Keratinocyte (primary cell): ENCODE data around the gene SLC37A1. TPM values are rescaled to one million over a fixed set of nuclear protein-coding genes. Genes with fewer than 3 reads are reported as not detected.

Experiments
- DNase-seq: peaks from one replicate; pipeline ENCODE4 v3.0.0-alpha.2; 2011; ENCODE audit warnings: low read depth, missing footprints, low spot score
- FAIRE-seq: peaks from 2 replicates; lab custom pipeline; 2011; peaks lifted over from hg19 to GRCh38; lab: Jason Lieb, UNC
- H2AFZ ChIP-seq: 2 replicates; pipeline ENCODE4 v1.6.0; 2012; ENCODE audit warnings: low read length, control low read depth, inconsistent platforms; ENCODE audit not compliant: control insufficient read depth
- H3K27ac ChIP-seq: 2 replicates; pipeline ENCODE4 v1.5.1; 2011; ENCODE audit warnings: low read length; ENCODE audit not compliant: control insufficient read depth, insufficient read depth
- H3K27me3 ChIP-seq: 3 replicates; pipeline ENCODE4 v1.6.0; 2011; ENCODE audit warnings: low read length; ENCODE audit not compliant: control insufficient read depth, insufficient read depth; ENCODE audit errors: extremely low read depth
- H3K36me3 ChIP-seq, 2 experiments: 2 replicates in 1 of 2; 3 replicates in 1 of 2; pipeline ENCODE4 v1.5.1; 2011; ENCODE audit warnings: low read length in 2 of 2, mild to moderate bottlenecking in 1 of 2; ENCODE audit not compliant: control insufficient read depth in 2 of 2, insufficient read depth in 2 of 2; ENCODE audit errors: extremely low read depth in 1 of 2
- H3K4me1 ChIP-seq: 3 replicates; pipeline ENCODE4 v1.5.1; 2011; ENCODE audit warnings: low read length; ENCODE audit not compliant: control insufficient read depth, insufficient read depth; ENCODE audit errors: extremely low read depth
- H3K4me2 ChIP-seq: 3 replicates; pipeline ENCODE4 v1.6.0; 2011; ENCODE audit warnings: low read depth, low read length; ENCODE audit not compliant: control insufficient read depth, insufficient read depth; ENCODE audit errors: extremely low read depth
- H3K4me3 ChIP-seq, 3 experiments: fragments of 200-600 bp in 1 of 3; sonication (generic) in 1 of 3; 2 replicates in 2 of 3; 3 replicates in 1 of 3; pipeline ENCODE4 v1.5.1; 2011 to 2016; ENCODE audit warnings: low read length in 3 of 3, mild to moderate bottlenecking in 3 of 3, control low read depth in 2 of 3, inconsistent platforms in 1 of 3, low read depth in 1 of 3, mixed read lengths in 1 of 3, mixed run types in 1 of 3, moderate library complexity in 1 of 3; ENCODE audit not compliant: control insufficient read depth in 2 of 3, insufficient read depth in 2 of 3; ENCODE audit errors: extremely low read depth in 1 of 3
- H3K79me2 ChIP-seq: 2 replicates; pipeline ENCODE4 v1.6.0; 2012; ENCODE audit warnings: low read length; ENCODE audit not compliant: control insufficient read depth, insufficient read depth
- H3K9ac ChIP-seq: 3 replicates; pipeline ENCODE4 v1.6.0; 2011; ENCODE audit warnings: low read length; ENCODE audit not compliant: control insufficient read depth, insufficient read depth; ENCODE audit errors: extremely low read depth
- H3K9me1 ChIP-seq: 3 replicates; pipeline ENCODE4 v1.6.0; 2011; ENCODE audit warnings: low read length; ENCODE audit not compliant: control insufficient read depth, insufficient read depth; ENCODE audit errors: extremely low read depth
- H3K9me3 ChIP-seq: 2 replicates; pipeline ENCODE4 v1.5.1; 2012; ENCODE audit warnings: low read depth, low read length; ENCODE audit not compliant: control insufficient read depth
- H4K20me1 ChIP-seq: 3 replicates; pipeline ENCODE4 v1.6.0; 2011; ENCODE audit warnings: low read length; ENCODE audit not compliant: control insufficient read depth, insufficient read depth; ENCODE audit errors: extremely low read depth
- EZH2 ChIP-seq: IDR thresholded peaks from one replicate; pipeline ENCODE4 v1.6.1; 2012; ENCODE audit warnings: inconsistent platforms, mild to moderate bottlenecking, low read length, moderate library complexity
- dilution Hi-C: fragments of 300-500 bp; cut with MboI; formaldehyde crosslinking; loops from one replicate; pipeline ENCODE4 v1.7.0; 2020; ENCODE audit warnings: low sequenced_read_pairs; ENCODE audit not compliant: extremely low pct_ligation_motif_present
- polyA plus RNA-seq, 5 experiments: library from polyadenylated mRNA; depleted of rRNA in 3 of 5; stranded (reverse) in 3 of 5; stranded (forward) in 1 of 5; unstranded in 1 of 5; fragments of >200 nt; gene quantifications; 1 replicate in 1 of 5; 2 replicates in 3 of 5; 3 replicates in 1 of 5; pipeline versions ENCODE4 v1.2.1 to v1.2.3, GENCODE V29; 2011 to 2012; ENCODE audit warnings: missing spikeins in 2 of 5, low read depth in 1 of 5, low replicate concordance in 1 of 5
- TF ChIP-seq, protein P1 (sequence below), 3 experiments: IDR thresholded peaks in 1 of 3; conservative IDR thresholded peaks in 1 of 3; optimal IDR thresholded peaks in 1 of 3; 2 replicates in 2 of 3; 3 replicates in 1 of 3; pipeline versions ENCODE3 to v1.5.1; 2011; ENCODE audit warnings: low read length in 3 of 3, mild to moderate bottlenecking in 3 of 3, moderate library complexity in 2 of 3, control low read depth in 1 of 3, inconsistent platforms in 1 of 3; ENCODE audit not compliant: insufficient read depth in 2 of 3; ENCODE audit errors: extremely low read depth in 1 of 3

Gene SLC37A1
- polyA plus RNA-seq, 1 donor (not counting 4 experiments of a cell fraction or from before 2014, with no cell fraction given) = 4.1 TPM

DNA sequence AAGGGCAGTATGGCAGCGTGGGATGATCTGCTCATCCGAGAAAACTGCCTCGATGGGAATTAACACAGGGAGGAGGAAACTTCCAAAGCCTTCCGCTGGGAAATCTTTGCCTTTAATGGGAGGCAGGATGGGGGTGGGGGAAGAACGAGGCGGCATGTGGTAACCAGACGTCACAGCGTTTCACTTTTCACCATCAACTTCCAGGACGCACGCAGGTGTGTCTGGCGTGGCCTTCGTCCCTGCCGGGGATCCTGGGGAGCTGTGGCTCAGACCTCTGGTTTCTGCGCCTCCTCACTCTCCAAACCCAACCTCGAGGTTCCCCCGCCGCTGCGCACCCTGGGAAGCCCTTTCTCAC, 17.9 kb upstream of the SLC37A1 start:
- no peak for DNase-seq
- no peaks in the 10 kb centered on the region for H3K9me3 ChIP-seq

DNA sequence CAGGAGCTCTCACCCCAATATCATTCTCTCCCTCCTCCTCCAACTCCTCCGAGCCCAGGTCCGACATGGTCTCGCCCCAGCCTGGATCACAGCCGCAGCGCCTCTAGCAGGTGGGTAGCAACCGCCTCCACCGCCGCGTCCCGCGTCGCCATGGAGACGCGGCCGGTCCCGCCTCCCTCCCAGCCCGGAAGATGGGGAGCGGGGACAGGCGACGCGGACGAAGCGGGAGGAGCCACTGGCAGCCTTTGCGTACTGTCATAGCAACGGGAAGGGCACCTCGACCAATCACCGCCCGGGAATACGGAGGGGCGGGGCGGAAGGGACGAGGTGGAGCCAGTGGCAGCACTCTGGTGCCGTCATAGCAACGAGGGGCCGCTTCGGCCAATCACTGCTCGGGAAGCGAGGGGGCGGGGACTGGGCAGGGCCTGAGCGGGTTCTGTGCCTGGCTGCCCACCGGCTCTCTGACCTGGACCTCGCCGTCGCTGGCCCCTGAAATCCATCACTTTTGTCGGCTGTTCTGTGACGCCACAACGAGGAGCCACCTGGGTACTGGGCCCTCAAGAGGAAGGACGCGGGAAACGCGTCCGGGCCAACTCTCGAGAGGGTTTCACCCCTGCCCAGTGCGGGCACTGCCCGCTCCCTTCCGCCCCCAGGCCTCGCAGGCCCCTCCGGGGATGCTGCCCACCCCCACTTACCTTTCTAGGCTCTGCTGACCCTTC, 17.4 kb upstream of the SLC37A1 start, which contains the start of gene RSPH1:
TSS of gene RSPH1 (minus strand) at position 105 of the 719 bp plus-strand sequence. CDS start at position 67, 38 bp downstream.
- no peak for TF ChIP-seq EZH2
- TF ChIP-seq, protein P1, sequence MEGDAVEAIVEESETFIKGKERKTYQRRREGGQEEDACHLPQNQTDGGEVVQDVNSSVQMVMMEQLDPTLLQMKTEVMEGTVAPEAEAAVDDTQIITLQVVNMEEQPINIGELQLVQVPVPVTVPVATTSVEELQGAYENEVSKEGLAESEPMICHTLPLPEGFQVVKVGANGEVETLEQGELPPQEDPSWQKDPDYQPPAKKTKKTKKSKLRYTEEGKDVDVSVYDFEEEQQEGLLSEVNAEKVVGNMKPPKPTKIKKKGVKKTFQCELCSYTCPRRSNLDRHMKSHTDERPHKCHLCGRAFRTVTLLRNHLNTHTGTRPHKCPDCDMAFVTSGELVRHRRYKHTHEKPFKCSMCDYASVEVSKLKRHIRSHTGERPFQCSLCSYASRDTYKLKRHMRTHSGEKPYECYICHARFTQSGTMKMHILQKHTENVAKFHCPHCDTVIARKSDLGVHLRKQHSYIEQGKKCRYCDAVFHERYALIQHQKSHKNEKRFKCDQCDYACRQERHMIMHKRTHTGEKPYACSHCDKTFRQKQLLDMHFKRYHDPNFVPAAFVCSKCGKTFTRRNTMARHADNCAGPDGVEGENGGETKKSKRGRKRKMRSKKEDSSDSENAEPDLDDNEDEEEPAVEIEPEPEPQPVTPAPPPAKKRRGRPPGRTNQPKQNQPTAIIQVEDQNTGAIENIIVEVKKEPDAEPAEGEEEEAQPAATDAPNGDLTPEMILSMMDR (optimal IDR thresholded peaks at IDR 0.05 in 1 of 3, IDR thresholded peaks at IDR 0.05 in 1 of 3, conservative IDR thresholded peaks at IDR 0.05 in 1 of 3; ENCODE audit: extremely low read depth in 1 of 3, insufficient read depth in 2 of 3, low read length in 3 of 3) = peak in 1 of 3 experiments; percentile 17
- Histone ChIP-seq H4K20me1 (no peaks in the 10 kb centered on the region), H3K9me3 (no peaks in the 10 kb centered on the region), H3K4me3 (peak within 1 kb of the TSS; percentile 49 to 82 (median 76)), H3K9ac (peak within 1 kb of the TSS; percentile 88), H2AFZ (peak within 1 kb of the TSS; percentile 95), H3K9me1 (no peaks in the 10 kb centered on the region), H3K36me3 (no peaks in the 10 kb centered on the region), H3K27ac (peak within 1 kb of the TSS; percentile 84), H3K27me3 (no peaks in the 10 kb centered on the region), H3K79me2 (no peaks in the 10 kb centered on the region), H3K4me2 (peak within 1 kb of the TSS; percentile 95), H3K4me1 (peaks cover 15% of the 10 kb centered on the region)
- dilution Hi-C loops = no loop called here
- peak; percentile 63 for FAIRE-seq
- DNase-seq = peak; percentile 83

More for the DNA sequence above, 17.9 kb upstream of the SLC37A1 start:
- Histone ChIP-seq H3K4me1 (peaks cover 14% of the 10 kb centered on the region), H3K4me2 (peak overlapping the region; percentile 93), H3K36me3 (no peaks in the 10 kb centered on the region), H3K27ac (peak overlapping the region; percentile 31), H2AFZ (peak overlapping the region; percentile 95), H3K4me3 (peak overlapping the region; percentile 49 to 82 (median 76)), H3K79me2 (no peaks in the 10 kb centered on the region), H4K20me1 (no peaks in the 10 kb centered on the region), H3K9ac (peak overlapping the region; percentile 71), H3K27me3 (no peaks in the 10 kb centered on the region), H3K9me1 (no peaks in the 10 kb centered on the region)
- dilution Hi-C loops = no loop called here
- TF ChIP-seq EZH2 = no peak
- TF ChIP-seq, protein P1 (optimal IDR thresholded peaks at IDR 0.05 in 1 of 3, IDR thresholded peaks at IDR 0.05 in 1 of 3, conservative IDR thresholded peaks at IDR 0.05 in 1 of 3; ENCODE audit: extremely low read depth in 1 of 3, insufficient read depth in 2 of 3, low read length in 3 of 3) = no peak
- no peak for FAIRE-seq
